Ishikawa (cell line): ENCODE measurements around the gene BDP1.

Experiments used
- CEBPB ChIP-seq: IDR thresholded peaks from 2 replicates; pipeline ENCODE4 v1.6.1; 2012
- CREB1 ChIP-seq: IDR thresholded peaks from 2 replicates; pipeline ENCODE4 v1.6.1; 2012; ENCODE audit warnings: low read depth
- EGR1 ChIP-seq: IDR thresholded peaks from 2 replicates; pipeline ENCODE4 v1.6.1; 2012
- EP300 ChIP-seq: IDR thresholded peaks from 2 replicates; pipeline ENCODE4 v1.6.1; 2012; ENCODE audit warnings: borderline replicate concordance
- FOXM1 ChIP-seq: IDR thresholded peaks from 2 replicates; pipeline ENCODE4 v1.6.1; 2012; ENCODE audit warnings: low read depth, borderline replicate concordance
- MAX ChIP-seq: IDR thresholded peaks from 2 replicates; pipeline ENCODE4 v1.6.1; 2012
- NFIC ChIP-seq: IDR thresholded peaks from 2 replicates; pipeline ENCODE4 v1.6.1; 2012
- RAD21 ChIP-seq: IDR thresholded peaks from 2 replicates; pipeline ENCODE4 v1.6.1; 2012; ENCODE audit warnings: low read depth
- TAF1 ChIP-seq: IDR thresholded peaks from 2 replicates; pipeline ENCODE4 v1.6.1; 2012; ENCODE audit warnings: low read depth, mild to moderate bottlenecking
- TCF12 ChIP-seq: IDR thresholded peaks from 2 replicates; pipeline ENCODE4 v1.6.1; 2012; ENCODE audit warnings: low read depth
- TEAD4 ChIP-seq: IDR thresholded peaks from 2 replicates; pipeline ENCODE4 v1.6.1; 2012
- YY1 ChIP-seq: IDR thresholded peaks from 2 replicates; pipeline ENCODE4 v1.6.1; 2012; ENCODE audit warnings: low read depth
- ZBTB7A ChIP-seq: IDR thresholded peaks from 2 replicates; pipeline ENCODE4 v1.6.1; 2012; ENCODE audit warnings: low read depth
- TF ChIP-seq, protein P1 (sequence below): IDR thresholded peaks from 2 replicates; pipeline ENCODE4 v1.6.1; 2012
- TF ChIP-seq, protein P2 (sequence below): IDR thresholded peaks from 2 replicates; pipeline ENCODE4 v1.6.1; 2012; ENCODE audit warnings: low read depth, mild to moderate bottlenecking

BDP1 gene

DNA sequence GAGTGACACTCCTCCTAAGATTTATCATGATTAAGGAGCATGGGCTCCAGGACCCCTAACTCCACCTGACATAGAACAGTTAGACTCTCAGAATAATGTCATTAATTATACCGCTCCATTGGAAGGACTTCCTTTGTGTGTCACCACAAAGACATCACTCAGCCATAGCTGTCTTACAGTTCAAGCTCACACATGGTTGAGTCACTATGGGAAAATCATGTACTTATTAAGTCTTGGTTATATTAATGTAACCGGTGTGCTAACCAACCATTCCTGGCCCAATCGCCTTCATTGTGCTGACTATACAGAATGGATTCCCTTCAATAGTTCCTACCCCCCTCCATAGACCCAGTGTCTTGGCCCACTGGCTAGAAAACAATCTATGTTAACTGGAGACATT is 120.8 kb downstream of the BDP1 start:
- TF ChIP-seq YY1 (no peak), TCF12 (no peak), TAF1 (no peak), TEAD4 (no peak), CEBPB (no peak), RAD21 (no peak), EP300 (no peak), ZBTB7A (no peak), NFIC (no peak), FOXM1 (no peak), CREB1 (no peak)
- TF ChIP-seq, protein P1, sequence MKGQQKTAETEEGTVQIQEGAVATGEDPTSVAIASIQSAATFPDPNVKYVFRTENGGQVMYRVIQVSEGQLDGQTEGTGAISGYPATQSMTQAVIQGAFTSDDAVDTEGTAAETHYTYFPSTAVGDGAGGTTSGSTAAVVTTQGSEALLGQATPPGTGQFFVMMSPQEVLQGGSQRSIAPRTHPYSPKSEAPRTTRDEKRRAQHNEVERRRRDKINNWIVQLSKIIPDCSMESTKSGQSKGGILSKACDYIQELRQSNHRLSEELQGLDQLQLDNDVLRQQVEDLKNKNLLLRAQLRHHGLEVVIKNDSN = no peak
- TF ChIP-seq, protein P2, sequence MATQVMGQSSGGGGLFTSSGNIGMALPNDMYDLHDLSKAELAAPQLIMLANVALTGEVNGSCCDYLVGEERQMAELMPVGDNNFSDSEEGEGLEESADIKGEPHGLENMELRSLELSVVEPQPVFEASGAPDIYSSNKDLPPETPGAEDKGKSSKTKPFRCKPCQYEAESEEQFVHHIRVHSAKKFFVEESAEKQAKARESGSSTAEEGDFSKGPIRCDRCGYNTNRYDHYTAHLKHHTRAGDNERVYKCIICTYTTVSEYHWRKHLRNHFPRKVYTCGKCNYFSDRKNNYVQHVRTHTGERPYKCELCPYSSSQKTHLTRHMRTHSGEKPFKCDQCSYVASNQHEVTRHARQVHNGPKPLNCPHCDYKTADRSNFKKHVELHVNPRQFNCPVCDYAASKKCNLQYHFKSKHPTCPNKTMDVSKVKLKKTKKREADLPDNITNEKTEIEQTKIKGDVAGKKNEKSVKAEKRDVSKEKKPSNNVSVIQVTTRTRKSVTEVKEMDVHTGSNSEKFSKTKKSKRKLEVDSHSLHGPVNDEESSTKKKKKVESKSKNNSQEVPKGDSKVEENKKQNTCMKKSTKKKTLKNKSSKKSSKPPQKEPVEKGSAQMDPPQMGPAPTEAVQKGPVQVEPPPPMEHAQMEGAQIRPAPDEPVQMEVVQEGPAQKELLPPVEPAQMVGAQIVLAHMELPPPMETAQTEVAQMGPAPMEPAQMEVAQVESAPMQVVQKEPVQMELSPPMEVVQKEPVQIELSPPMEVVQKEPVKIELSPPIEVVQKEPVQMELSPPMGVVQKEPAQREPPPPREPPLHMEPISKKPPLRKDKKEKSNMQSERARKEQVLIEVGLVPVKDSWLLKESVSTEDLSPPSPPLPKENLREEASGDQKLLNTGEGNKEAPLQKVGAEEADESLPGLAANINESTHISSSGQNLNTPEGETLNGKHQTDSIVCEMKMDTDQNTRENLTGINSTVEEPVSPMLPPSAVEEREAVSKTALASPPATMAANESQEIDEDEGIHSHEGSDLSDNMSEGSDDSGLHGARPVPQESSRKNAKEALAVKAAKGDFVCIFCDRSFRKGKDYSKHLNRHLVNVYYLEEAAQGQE = no peak

DNA sequence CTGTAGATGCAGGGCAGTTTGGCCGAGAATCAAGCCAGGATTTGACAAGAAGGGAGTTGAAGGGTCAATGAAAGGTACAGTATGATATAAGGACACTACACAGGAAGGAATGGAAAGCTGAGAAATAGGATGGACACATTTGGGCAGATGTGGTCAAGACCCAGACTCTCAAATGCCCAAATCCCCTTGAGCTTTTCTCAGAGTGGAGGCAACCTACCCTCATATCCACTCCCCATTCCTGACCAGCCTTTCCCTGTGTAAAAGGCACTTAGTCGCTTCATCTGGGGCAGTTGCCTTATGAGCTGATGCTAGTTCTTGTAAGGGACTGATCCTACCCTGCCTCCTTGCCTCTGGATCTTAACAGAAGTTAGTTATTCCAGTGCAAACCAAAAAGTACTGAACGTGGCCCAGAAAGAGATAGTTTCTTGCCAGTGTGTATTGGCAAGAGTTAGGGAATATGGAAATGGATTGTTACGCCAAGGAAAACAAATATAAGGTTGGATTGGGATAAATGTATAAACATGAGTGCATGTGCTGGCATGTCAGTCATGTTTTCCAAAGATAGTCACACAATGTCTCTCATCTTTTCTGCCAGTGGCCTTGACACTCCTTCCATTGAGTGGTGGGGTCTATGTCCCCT is 127.6 kb downstream of the BDP1 start:
- TF ChIP-seq TAF1 (no peak), EP300 (no peak), EGR1 (no peak)

DNA sequence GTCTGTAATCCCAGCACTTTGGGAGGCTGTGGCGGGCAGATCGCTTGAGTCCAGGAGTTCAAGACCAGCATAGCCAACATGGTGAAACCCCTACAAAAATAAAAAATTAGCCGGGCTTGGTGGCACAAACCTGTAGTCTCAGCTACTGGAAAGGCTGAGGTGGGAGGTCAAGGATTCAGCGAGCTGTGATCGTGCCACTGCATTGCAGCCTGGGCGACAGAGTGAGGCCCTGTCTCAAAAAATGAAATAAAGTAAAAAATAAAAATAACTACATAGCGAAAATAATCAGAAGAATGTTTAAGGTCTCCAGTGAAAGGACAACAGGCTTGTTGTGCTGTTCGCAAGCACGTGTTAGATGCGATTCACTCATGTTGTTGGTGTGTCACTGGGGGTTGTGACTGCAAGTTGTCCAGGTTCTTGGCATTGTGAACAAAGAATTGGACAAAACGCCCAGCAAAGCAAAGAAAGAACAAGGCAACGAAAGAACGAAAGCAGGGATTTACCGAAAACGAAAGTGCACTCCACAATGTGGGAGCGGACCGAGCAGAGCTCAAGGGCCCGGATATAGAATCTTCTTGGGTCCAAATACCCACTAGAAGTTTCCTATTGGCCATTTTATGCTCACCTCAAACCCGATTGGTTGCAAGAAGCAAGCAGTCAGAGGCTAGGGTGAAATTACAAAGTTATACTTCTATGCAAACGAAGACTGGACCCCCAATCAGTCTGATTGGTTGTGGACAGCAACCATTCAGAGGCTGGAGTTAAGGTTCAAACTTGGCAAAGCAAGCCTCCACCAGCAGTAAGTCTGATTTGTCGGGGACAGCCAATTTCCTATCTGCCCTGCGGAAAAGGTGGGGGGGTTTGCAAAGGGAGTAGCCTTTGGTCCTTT is 130.8 kb downstream of the BDP1 start:
- TF ChIP-seq RAD21 (no peak), NFIC (no peak), MAX (no peak), TEAD4 (no peak), EP300 (no peak), FOXM1 (no peak), TCF12 (no peak), CEBPB (no peak), EGR1 (no peak), TAF1 (no peak), CREB1 (no peak), YY1 (no peak), ZBTB7A (no peak)
- TF ChIP-seq, protein P1 = no peak

DNA sequence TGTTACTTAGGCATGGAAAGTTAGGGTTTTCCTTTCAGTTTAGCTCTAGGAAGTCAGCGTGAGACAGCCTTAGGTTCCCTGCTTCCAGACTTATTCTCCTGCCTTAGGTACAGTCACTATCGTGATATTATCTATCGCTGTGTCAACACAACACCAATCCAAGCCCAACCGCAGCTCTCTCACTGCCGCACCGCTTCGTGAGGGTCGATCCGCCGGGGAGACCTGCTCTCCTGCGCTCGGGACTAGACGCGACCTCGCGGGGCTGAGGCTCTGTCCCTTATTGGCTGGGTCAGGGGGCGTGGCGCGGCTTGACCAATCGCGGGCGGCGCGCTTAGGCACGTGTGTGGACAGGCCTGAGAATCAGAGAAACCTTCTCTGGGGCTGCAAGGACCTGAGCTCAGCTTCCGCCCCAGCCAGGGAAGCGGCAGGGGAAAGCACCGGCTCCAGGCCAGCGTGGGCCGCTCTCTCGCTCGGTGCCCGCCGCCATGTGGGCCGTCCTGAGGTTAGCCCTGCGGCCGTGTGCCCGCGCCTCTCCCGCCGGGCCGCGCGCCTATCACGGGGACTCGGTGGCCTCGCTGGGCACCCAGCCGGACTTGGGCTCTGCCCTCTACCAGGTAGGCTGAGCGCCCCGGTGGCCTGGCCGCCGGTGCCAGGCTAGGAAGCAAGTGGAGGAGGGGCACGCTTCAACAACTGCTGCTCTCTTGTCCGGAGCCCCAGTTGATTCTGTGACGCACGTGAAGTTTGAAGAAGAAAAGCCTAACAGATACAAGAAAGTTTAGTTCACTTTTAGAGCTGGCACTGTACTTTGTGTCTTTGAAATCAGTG is 131.7 kb downstream of the BDP1 start, which contains the start of gene MCCC2:
MCCC2 (plus strand) TSS at position 400 of the 825 bp plus-strand sequence; CDS start at position 486, 86 bp downstream.
- TF ChIP-seq, protein P1 = peak; percentile 96
- no peak for TF ChIP-seq EP300
- TF ChIP-seq TEAD4 = no peak
- no peak for TF ChIP-seq ZBTB7A
- peak; percentile 85 for TF ChIP-seq TAF1
- TF ChIP-seq, protein P2 = 0 out of 2 replicates have a peak, but pooled peaks have one; percentile 17
- peak; percentile 14; the same call in 1 of the 2 replicates for TF ChIP-seq TCF12
- TF ChIP-seq NFIC = no peak
- peak; percentile 65 for TF ChIP-seq YY1
- TF ChIP-seq EGR1 = 0 out of 2 replicates have a peak, but pooled peaks have one; percentile 22
- peak; percentile 94 for TF ChIP-seq MAX
- TF ChIP-seq RAD21 = no peak
